AG08395 (cell line): ENCODE data around the gene TMEM120A.
A peak's percentile ranks its signal among the peaks of the same experiment; 100 is the strongest.
"Not testable (repeated sequence)": the region's sequence is repeated elsewhere in the genome, so short reads cannot be mapped to it uniquely, and the experiment has no call there.

Source experiments
- DNase-seq: peaks from one replicate; pipeline ENCODE4 v3.0.0; 2012; ENCODE audit warnings: mixed read lengths, low spot score

The TMEM120A gene

DNA sequence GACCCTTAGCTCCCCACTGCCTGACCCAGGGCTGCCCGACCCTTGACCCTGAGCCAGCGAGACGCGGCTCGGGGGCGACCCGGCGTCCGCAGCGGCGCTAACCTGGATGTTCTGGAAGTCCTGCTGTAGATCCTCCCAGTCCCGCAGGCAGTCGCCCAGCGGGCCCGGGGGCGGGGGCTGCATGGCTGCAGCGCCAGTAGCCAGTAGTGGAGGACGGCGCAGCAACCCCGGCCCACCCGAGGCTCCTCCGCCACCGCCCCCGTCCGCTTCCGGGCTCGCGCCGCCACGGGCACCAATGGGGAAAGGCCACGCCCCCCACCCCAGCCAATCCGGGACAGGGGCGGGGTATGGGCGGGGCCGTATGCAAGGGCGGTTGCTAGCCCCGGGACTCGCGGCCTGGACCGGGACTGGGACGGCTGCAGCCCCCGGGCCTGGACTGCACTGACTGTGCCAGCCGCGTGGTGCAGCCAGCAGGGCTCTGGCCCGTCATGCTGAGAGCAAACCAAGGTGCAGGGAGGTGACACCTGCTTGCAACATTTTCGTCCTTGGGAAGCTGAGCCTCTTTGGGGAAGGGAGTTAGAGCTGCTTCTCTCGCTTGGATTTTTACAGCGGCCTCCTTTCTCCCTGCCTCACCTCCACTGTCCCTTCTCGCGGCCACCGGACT is at the start of gene TMEM120A:
Gene TMEM120A, minus strand, starts transcription at position 208 of the 664 bp plus-strand sequence. Its CDS starts 25 bp downstream, at position 183.
- DNase-seq = peak; percentile 100

DNA sequence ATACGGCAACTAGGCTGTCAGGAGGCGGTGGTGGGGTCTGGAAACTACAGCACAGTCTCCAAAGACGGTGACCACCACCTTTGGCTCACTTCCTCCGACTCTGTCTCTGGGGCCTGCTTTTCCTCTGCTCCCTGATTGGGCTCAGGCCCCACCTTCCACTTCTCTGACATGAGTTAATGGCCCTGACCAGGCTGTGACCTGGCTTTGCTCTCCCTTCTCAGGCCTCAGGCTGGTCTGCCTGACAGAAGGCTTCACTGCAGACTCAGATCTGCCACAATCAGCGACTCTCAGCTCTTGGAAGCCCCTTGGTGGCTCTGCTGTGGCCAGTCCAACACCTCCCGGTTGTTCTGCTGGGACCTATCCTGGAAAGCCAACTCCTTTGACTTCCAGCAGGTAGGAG is 45.7 kb upstream of the TMEM120A start:
- no peak for DNase-seq

DNA sequence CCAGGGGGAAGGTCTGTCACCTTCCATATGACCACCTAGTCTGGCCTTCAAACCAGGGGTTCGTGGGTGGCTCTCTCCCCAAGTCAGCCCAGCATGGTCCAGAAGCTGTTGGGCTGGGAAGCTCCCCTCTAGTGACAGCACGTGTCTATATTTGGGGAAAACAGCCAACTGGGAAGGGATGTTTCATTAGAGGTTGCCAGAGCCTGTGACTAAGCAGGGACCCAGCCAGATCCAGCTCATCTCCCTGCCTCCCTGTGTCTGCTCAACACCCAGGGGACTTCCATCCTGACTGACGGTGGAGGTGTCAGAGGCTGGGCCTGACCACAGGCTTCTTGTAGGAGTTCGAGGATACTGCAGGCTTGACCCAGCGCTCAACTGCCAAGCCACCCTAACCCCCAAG is 42.9 kb upstream of the TMEM120A start:
- peak; percentile 96 for DNase-seq

DNA sequence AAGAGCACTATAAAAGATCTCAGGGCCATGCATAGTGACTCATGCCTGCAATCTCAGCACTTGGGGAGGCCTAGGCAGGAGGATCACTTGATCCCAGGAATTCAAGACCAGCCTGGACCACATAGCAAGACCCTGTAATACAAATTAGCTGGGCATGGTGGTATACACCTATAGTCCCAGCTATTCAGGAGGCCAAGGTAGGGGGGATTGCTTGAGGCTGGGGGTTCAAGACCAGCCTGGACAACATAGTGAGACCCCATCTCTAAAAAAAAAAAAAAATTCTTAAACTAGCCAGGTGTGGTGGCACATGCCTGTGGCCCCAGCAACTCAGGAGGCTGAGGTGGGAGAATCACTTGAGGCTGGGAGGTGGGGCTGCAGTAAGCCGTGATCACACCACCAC is 37.6 kb upstream of the TMEM120A start:
- no peak for DNase-seq

- not testable (repeated sequence) for DNase-seq
Observed at GRCh38 chr7:76029682-76030081, 35.3 kb upstream of the TMEM120A start.

- no peak for DNase-seq
Observed at GRCh38 chr7:76023002-76023401, 28.6 kb upstream of the TMEM120A start.

DNA sequence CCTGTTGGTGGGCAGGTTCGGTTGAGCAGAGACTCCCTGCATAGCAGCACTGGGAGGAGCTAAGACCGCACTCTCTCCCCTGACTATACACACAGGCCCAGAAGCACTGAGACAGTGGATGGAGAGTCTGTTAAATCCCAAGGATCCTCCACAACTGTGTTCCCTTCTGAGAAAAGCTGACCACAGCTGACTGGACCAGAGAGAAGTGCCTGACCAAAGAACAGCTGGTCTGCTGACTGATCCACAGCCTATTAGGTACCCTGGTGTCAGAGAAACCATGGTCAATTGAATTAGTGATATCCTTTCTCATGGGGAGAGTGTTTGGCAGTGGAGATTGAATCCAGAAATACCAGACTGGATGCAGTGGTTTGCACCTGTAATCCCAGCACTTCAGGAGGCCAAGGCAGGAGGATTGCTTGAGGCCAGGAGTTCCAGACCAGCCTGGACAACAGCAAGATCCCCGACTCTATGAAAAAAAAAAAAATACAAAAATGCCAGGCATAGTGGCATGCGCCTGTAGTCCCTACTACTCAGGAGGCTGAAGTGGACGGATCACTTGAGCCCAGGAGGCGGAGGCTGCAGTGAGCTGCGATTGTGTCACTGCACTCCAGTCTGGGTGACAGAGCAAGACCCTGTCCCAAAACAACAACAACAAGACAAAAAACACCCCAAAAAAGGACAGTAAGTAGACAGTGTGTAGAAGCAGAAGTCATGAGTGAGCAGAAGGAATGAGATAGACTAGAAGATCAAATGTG is 27.8 kb upstream of the TMEM120A start:
- DNase-seq = no peak

DNA sequence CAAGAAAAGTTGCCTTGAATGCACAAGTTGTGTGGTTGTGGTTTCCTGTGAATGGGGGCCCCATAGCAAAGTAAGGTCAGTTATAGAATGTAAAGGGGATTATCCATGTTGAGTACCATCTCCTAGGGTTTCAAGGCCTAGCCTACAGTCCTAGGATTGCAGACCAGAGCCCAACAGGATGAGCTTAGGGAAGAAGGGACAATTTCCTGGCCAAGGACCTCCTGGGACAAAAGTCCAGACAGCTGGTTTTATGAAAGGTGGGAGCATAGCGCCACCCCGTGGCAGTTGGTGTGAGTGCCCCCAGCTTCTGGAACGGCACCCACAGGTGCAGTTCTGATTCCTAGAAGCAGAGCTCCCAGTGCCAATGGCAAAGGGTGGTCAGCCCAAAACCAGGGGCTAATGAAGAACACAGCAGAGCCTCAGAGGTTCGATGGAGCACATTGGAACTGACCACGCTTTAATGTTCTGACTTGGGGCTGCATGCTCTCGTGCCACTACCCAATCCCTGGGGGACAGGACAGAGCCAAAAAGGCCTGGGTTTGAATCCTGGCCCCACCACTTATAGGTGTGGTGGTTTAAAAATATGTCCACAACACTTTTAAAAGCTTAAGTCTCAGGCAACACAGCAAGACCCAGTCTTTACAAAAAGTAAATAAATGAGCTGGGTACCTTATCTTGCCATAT is 25.8 kb upstream of the TMEM120A start:
- peak; percentile 87 for DNase-seq

DNA sequence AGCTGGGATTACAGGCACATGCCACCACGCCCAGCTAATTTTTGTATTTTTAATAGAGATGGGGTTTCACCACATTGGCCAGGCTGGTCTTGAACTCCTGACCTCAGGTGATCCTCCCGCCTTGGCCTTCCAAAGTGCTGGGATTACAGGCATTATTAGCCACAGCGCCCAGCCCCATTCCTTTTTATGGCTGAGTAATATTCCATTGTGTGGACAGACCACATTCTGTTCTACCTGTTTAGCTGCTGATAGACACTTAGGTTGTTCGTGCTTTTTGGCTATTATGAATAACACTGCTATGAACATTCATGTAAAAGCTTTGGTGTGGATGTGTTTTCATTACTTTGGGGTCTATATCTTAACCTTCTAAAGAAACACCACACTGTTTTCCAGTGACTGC is 24.1 kb upstream of the TMEM120A start:
- not testable (repeated sequence) for DNase-seq

DNA sequence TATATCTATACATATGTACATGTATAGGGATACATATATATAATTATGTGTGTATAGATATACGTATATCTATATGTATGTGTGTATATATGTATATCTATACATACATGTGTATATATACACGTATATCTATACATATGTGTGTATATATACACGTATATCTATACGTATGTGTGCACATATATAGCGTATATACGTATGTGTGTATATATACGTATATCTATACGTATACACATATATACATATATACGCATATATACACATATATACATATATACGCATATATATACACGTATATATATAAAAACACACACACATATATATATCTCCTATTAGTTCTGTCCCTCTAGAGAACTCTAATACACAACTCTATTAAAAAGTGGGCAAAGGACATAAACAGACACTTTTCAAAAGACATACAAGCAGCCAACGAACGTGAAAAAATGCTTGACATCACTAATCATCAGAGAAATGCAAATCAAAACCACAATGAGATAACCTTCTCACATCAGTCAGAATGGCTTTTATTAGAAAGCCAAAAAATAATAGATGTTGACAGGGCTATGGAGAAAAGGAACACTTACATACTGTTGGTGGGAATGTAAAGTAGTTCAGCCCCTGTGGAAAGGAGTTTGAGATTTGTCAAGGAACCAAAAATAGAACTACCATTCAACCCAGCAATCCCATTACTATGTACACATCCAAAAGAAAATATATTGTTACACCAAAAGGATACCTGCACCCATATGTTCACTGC is 22.0 kb upstream of the TMEM120A start:
- DNase-seq = no peak

GRCh38 chr7:76011442-76011861 is 17.1 kb upstream of the TMEM120A start:
- DNase-seq = peak; percentile 94

DNA sequence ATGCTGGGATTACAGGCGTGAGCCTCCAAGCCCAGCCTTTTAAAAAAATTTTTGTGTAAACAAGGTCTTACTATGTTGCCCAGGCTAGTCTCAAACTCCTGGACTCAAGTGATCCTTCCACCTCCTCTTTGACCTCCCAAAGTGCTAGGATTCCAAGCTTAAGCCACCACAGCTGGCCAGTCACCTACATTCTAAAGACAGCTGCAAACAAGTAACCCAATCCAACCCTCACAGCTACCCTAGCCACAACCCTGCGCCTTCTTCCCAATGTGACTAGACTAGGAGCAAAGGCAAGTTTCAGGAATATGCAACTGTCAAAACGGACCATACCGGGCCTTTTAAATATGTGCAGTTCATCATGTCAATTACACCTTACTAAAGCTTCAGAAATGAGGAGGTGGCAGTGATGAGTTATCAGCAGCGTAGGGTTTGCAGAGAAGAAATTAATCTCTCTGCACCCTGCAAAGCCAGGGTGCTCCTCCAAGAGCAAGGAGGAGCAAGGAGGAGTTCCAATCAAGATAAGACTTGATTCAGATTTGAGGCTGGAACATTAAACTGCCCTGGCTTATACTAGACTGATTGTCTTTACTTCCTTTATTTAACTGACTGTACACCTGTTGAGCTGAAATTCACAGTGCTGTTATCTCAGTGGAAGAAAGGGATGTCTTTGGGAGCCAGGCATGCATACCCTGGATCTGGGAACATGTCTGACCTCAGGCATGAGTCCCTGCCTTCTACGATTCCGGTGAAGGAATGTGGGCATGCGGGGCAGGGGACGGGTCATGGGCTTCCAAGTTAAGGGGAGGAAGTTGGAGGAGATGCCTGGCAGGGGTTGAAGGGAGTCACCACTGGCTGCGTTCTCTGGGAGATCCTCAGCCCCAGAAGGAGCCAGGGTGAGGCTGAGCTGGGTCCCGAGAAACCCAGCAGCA is 15.5 kb upstream of the TMEM120A start:
- DNase-seq = no peak

DNA sequence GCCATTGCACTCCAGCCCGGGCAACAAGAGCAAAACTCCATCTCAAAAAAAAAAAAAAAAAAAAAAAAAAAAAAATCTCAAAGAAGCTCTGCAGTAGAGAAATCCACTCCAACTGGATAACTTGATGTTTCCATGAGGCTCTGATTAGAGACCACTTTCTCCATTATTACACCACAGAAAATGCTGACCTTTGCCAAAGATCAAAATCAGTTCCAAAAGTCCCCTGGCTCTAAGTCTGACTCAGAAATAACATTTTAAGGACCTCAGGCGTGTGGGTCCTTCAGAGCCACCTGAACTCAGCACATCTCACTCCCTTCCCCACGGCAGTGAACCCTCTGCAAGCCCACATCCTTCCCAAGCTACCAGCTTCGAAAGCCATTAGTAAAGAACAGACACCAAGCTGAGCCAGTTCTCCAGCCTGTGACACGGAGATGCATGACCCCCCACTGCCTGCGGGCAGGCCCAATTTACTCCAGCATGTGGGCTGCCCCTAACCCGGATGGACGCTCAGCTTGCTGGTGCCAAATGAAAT is 13.8 kb upstream of the TMEM120A start:
- DNase-seq = no peak

GRCh38 chr7:76005004-76005403 is 10.6 kb upstream of the TMEM120A start:
- not testable (repeated sequence) for DNase-seq

DNA sequence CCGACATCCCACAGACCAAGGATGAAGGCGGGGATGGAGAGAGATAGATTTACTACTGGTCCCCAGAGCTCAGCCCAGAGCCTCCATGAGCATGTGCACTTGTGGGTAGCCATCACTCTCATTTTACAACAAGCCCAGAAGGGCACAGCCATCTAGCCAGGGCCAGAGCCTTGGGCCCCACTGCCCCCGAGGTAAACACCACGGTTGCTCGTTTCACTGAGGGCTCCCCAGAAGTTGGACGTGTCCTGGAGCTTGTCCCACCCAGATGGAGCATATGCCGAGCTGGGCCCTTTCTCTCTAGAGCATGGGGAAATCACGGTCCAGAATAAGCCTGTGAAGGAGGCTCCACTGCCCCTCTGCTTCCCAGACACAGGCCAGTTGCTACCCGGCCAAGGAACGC is 9.0 kb upstream of the TMEM120A start:
- no peak for DNase-seq

DNA sequence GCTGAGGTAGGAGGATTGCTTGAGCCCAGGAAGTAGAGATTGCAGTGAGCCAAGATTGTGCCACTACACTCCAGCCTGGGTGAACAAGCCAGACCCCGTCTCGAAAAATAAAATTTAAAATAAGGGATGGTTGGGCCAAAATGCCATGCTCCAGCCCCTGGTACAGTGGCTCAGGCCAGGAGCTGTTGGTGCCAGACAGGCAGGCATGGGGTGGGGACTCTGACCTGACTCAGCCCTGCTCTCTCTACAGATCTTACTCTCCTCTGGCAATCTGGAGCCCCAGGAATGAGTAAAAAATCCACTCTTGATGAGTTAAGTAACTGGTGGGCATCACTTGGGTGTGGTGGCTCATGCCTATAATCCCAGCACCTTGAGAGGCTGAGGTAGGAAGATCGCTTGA is 8.4 kb upstream of the TMEM120A start:
- DNase-seq = no peak

DNA sequence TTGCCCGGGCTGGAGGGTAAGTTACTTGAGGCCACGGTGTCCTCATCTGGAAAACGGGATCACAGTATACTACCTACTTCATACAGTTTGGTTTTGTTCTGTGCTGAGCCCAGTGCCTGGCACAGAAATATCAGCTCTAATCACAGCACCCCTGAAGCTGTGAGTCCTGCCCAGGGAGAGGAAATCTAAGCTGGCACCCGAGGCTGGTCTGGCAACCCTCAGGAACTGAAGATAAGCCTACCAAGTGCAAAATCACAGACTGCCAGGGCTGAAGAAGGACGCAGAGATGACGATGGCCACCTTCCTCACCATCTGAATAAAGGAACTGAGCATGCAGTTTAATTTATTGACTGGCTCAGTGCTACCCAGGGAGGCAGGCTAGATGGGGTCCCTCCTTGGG is 7.7 kb upstream of the TMEM120A start:
- no peak for DNase-seq

- no peak for DNase-seq
Observed at GRCh38 chr7:76000566-76000965, 6.2 kb upstream of the TMEM120A start.

DNA sequence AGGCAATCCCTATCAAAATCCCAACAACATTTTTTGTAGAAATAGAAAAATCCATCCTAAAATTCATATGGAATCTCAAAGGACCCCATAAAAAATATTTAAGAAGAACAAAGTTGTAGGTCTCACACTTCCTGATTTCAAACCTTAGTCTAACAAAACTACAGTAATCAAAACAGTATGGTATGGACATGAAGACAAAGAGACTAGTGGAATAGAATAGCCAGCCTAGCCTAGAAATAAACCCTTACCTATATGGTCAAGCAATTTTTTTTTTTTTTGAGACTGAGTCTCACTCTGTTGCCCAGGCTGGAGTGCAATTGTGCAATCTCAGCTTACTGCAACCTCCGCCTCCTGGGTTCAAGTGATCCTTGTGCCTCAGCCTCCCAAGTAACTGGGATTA is 3.6 kb upstream of the TMEM120A start:
- DNase-seq = no peak

DNA sequence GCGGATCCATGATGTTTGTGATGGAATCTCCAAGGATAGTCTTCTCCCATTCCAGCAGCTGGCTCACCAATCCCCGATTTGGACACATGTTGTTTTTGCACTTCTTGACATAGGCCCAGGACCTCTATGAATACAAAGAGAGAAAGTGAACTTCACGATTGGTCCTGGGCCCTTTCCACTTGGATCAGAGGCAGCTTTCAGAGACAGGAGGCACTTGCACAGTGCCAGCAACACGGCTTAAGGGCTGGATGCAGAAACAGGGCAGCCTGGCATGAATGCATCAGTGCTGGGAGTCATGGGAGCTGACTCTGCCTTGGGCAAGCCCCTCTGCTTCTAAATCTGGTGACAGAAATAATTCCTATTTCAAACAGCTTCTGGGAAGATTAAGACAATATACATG is 2.1 kb upstream of the TMEM120A start:
- no peak for DNase-seq

- no peak for DNase-seq
Observed at GRCh38 chr7:75995996-75996395, 1.6 kb upstream of the TMEM120A start.
